NOMO-1 treated with dmso at 0.1 percent for 144 hours (cell line): Measurements from ENCODE around the gene ADIG.

Experiments used
- DNase-seq: peaks from one replicate; lab custom pipeline; 2025; ENCODE audit not compliant: unreplicated experiment; lab: John Stamatoyannopoulos, UW

ADIG gene

DNA sequence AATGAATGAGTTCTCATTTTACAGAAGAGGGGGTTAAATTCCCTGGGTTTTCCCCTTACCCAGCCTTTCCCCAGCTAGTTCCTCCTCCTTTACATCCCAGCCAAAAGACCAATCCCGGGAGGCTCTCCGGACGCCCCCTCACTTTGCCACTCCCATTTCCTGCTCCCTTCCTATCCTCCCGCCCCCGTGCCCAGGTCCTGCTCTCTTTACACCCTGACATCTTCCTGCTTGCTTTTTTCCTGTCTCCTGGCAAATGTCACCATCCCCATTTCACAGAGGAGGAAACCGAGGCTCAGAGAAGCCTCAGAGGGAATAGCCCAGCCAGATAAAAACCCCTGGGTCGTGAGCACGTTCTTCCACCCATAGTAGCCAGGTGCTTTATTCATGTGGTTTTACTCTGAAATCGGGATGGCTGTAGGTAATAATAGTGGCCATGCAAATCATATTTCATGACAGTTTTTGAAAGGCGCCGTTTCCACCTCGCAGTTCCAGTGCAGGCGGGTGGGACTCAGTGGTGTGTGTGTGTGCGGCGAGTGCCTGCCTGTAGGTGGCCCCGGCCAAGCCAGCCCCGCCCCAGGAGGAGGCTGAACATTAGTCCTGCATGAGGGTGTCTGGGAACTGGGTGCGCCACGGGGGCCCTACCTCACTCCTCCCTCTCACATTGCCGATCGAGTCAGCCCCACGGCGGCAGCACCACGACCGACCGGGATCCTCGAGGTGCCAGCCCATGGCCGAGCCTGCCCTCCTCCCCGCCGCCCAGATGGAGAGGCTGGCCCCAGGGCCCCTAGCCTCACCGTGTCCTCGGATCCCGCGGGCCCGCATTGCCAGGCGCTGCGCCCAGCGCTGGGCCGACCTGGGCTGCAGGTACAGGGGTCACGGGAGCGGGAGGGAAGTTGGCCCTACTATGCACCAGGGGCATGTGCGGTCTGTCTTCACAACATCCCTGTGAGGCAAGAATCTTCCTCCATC is 20.5 kb downstream of the ADIG start, which contains the start of gene ARHGAP40:
TSS of gene ARHGAP40 (plus strand) at position 594 of the 969 bp plus-strand sequence.
- DNase-seq = no peak

DNA sequence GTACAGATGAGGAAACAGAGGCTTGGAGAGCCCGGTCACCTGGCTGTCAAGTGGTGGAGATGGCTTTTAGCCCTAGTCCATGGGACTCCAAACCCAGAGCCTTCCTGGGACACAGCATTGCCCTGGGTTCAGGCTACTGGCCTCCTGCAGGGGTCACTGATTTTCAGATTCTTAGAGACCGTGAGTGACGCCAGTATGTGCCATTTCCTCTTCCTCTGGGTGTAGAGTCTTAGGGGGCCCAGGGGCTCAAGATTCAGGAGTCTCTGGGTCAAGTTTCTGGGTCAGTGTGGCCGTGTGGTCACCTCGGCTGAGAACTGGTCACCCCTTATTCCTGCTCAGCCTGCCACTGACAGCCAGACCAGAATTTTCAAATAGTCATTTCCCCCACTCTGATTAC is 21.2 kb downstream of the ADIG start:
- no peak for DNase-seq

DNA sequence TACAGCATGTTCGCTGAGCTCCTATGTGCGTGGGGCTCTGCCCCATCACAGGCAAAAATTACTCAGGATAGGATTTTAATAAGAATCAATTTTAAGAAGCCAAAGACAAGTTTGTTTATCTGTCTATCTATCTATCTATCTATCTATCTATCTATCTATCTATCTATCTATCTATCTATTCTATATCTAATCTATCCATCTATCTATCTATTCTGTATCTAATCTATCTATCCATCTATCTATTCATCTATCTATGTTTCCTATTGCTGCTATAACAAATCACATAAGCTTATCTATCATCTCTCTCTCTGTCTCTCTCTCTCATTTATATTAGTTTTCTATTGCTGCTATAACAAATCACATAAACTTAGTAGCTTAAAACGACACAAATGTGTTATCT is 22.3 kb downstream of the ADIG start:
- no peak for DNase-seq

DNA sequence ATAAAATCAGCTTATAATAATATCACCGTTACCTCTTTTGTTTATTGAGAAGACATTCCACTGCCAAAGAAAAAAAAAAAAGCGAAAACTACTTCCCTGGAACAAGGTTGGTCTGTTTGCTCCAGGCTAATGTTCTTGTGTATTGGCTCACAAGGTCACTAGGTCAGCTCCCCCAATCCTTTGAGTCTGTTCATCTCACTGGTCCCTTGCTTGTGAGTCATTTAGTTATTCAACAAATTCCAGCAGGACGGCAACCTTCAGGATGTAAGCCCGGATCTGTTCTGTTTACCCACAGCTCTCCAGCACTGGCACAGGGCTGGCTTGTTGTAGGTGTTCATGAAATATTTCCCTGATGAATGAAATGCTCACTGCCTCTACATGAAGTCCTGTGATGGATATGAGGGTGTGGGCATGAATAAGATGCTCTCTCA is 23.9 kb downstream of the ADIG start:
- no peak for DNase-seq

DNA sequence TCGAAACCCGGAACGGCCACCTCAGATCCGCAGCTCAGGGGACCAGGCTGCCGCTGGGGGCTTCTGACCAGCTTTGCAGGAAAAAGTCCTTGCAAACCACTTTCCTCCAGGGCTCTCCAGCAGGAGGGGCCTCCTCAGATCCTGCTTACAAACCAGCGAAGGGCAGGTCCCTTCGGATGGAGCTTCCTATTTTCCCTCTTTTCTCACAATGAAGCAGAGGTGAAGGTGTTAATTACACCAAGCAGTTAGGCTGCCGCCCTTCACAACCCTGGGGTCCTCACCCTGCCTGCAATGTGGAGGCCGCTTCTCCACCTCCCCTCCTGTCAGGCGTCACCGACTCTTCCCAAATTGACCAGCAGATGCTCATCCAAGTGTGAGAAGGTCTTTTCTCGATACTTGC is 26.4 kb downstream of the ADIG start:
- no peak for DNase-seq

DNA sequence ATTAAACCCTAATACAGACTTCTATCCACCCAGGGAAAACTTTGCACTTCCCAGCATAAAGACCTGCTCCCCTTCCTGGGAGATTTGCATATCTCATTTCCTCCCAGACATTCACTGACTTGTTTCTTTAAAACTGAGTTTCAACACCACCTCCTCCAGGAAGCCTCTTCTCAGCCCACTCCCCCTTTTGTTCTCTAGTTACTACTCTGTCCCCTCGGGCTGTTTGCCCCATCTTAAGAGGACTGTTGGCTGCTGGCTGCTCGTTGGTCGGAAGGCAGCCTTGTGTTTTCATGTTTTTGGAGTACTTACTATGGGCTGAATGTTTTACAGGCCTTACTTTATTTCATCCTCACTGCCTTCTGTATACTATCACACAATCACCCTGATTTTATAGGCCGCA is 27.2 kb downstream of the ADIG start:
- DNase-seq = no peak

DNA sequence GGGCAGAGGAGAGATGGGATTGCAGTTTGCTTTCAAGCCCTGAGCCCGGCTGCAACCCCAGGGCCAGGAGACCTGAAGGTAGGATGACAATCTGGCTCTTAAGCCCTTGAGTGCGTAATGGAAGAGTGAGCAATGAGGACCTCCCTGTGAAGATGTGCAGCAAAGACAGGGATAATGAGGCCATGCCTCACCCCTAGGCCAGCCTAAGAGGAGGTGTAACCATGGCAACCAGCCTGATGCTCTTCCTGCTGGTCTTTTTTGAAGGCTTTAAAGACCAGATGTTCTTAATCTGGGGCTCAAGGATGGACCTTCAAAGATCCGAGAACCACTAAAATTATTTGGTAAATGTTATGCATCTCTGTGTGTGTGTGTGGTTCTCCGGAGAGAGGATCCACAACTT is 28.8 kb downstream of the ADIG start:
- no peak for DNase-seq

DNA sequence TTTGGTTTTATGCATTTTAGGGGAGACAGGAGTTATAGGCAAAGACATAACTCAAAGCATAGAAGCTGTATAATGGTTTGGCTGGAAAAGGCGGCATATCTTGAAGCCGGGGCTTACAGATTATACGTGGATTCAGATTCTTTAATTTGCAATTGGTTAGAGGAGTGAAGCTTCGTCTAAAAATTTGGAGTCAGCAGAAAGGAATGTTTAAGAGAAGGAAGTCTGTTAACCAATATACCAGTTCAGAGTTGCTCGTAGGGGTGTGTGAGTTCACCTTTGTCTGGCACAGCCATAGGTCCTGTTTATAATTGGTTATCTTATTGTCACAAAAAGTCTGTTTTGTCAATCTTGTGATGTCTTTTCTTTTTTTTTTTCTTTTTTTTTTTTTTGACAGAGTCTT is 29.5 kb downstream of the ADIG start:
- no peak for DNase-seq

DNA sequence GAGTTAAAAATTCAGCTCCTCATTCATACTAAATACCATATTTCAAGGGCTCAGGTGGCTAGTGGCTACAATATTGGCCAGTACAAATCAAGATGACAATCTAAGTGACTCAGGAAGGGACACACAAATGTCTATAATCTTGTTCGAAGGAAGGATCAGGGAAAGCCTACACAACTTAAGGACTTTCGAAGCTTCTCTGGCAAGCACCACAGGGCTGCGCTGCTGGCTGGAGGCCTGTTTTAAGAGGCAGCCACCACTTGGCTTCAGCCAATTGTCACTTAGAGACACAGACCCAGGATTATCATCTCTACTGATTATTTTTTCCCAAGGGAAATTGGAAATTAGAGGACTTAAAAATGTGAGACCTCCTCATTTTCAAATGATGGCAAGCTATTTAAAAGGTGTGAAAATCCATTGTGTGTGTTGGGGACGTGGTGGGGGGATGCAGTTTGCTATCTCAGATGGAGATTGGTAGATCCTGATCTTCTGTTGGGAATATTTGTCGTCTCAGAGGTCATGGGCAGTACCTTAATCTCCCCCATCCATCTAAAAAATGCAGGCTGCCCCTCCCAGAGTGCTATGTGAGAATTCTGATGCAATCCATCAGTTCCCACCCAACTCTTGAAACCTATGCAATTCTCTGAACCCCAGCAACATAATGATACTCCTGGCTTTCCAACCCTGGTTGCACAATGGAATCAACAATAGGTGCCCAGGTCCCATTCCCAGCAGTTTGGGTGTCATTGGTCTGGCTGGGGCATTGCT is 31.9 kb downstream of the ADIG start:
- DNase-seq = no peak

DNA sequence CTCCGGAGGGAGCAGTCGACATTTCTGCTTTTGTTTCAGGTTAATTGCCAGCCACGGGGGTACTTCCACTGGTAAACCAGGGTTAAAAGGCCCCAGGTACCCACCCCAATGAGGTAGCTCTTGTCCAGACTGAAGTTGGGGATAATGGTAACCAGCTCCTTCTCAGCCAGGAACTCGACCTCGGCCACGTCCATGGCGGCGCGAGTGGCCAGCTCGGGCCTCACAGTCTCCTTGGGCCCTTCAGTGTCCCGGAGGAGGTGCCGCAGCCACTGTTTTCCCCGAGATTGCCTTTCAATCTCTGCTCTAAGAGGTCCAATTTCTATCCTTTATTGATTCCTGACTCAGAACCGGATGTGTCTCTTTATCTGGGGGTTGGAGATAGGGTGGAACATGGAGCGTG is 34.3 kb downstream of the ADIG start:
- DNase-seq = no peak

DNA sequence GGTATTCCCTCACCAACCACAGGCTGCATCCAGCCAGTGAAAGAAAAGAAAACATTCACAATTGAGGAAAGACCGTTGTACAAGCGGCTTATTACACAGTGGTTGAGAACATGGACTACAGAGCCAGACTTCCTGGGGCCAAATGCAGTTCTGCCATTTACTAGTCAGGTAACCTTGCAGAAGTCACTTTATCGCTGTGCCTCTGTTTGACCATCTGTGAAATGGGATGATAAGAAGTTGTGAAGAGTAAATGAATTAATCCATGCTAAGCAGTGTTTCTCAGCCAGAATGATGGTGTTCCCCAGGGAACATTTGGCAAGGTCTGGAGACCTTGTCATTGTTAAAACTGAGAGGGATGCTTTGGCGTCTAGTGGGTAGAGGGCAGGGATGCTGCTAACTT is 35.5 kb downstream of the ADIG start:
- no peak for DNase-seq

DNA sequence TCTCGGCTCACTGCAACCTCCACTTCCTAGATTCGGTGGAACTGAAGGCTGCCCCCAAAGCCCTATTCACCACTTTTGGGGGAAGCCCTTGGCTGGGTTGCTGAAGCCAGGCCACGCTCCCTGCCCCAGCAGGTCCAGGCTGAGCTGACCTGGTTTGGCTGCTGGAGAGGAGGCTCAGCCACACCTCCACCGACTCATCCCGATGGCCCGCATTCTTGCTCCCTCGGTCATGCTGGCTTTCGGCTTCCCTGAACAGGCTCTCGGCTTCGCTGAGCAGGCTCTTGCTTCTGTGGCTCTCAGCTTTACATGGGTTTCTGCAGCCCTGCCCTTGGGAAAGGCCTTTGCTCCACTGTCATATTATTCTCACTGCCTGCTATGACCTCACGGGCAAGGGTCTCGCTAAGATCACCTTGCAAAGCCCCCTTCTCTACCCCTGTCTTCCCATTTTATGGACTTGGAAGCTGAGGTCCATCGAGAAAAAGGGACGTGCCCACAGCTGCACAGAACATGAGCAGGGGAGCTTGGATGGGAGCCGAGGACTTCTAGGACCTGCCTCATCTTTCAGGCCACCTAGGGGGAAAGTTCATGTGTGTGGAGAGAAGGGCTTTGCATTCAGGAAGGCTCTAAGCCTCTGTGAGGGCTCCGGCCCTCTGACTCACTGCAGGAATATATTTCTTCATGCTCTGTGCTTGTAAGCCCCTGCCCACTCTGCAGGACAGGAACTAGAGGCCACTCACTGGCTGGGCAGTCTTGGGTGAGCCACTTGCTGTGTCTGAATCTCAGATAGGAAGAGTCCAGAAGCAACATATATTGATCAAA is 36.2 kb downstream of the ADIG start:
- no peak for DNase-seq

DNA sequence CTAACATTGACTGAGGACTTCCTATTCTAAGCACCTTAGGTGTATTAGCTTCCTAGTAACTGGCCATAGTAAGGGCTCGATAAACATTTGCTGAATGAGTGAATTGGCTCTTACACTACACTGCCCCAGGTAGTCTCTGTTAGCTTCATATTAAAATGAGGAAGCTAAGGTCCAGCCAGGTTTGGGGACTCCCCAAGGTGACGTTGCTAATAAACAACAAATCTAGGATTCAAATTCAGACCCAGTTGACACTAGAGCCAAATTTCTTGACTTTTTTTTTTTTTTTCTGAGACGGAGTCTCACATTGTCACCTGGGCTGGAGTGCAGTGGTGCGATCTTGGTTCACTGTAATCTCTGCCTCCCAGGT is 36.8 kb downstream of the ADIG start:
- DNase-seq = no peak

DNA sequence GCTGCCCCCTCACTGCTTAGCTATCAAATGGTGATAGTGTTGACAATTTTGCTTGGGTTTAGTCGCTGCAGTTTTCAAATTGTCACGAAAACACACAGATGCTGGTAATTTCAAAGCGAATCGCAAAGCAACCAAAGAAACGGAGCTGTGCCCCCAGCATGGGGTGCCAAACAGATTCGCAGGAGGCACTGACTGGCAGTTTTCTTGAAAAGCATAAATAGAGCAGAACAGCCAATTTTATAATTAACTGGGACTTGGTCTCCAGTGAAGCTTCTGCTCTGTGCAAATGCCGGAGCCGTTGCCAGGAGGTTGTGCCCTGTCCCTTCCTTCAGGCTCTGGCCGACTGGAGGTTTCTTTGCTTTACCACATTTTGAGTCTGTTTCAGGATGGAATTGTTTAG is 39.4 kb downstream of the ADIG start:
- no peak for DNase-seq

DNA sequence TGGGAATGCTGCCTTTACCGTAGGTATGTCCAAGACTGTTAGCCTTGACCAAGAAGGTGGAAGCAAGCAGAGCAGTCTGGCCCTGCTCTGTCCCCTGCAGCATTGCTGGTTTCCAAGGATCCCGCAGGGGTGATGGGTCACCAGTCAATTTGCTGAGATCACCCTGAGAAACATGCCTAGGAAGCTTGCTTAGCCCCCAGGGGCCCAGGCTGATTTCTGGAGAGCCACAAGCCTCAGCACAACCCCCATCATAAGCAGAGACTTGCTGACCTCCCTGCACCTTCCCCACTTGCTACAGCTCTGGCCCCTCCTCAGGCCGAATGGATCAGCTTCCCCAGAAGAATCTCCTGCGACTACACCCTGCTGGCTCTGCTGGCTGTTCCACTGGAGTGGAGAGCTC is 42.1 kb downstream of the ADIG start:
- DNase-seq = no peak

DNA sequence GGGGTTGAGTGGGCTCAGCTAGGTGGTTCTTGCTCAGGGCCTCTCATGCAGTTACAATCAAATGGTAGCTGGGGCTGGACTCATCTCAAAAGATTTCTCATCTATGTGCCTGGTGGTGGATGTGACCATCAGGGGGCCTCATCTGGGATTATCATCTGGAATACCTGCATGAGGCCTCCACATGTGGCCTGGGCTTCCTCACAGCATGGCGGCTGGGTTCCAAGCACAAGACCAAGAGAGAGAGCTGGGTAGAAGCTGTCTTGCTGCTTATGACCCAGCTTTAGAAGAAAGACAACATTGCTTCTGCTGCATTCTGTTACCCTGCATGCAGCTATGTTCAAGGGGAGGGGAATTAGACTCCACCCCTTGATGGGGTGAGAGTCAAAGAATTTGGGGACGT is 43.1 kb downstream of the ADIG start:
- no peak for DNase-seq

DNA sequence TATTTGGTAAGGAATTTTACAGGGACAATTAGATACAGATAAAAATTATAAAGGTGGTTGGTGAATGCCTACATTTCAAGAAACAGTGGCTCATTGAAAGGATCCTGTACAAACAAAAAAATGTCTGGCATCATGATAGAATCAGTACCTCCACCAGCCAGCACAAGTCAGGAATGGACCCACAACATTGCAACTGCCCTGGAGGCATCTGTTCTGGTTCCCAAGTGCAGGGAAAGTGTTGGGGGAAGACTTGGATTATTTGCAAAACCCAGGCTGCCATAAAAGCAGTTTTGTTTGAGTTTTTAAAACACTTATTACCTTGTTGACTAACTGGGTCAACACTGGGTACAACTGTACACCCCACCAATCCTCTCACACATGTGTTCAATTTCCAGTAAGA is 44.9 kb downstream of the ADIG start:
- DNase-seq = no peak

DNA sequence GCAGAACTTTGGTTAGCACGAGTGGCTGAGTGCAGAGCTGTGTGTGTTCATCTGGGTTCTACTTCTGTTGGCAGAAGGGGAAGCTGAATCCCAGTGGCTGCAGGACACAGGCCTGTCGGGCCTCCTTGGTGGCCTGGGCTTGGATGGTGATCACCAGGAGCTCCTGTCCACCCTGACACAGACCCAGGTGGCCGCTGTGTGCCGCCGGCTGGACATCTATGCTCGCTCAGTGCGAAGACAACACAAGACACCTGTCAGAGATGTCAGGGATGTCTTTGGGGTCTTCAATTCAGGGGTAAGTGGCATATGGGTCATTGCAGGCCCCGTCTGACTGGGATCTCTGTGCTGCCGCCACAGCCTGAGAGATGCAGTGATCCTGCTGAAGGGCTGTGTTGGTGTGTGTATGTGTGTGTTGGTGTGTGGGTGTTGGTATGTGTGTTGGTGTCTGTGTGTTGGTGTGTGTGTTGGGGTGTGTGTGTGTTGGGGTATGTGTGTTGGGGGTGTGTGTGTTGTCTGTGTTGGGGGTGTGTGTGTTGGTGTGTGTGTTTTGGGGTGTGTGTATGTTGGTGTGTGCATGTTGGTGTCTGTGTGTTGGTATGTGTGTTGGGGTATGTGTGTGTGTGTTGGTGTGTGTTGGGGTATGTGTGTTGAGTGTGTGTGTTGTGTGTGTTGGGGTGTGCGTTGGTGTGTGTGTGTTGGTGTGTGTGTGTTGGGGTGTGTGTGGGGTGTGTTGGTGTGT is 46.1 kb downstream of the ADIG start:
- DNase-seq = no peak

DNA sequence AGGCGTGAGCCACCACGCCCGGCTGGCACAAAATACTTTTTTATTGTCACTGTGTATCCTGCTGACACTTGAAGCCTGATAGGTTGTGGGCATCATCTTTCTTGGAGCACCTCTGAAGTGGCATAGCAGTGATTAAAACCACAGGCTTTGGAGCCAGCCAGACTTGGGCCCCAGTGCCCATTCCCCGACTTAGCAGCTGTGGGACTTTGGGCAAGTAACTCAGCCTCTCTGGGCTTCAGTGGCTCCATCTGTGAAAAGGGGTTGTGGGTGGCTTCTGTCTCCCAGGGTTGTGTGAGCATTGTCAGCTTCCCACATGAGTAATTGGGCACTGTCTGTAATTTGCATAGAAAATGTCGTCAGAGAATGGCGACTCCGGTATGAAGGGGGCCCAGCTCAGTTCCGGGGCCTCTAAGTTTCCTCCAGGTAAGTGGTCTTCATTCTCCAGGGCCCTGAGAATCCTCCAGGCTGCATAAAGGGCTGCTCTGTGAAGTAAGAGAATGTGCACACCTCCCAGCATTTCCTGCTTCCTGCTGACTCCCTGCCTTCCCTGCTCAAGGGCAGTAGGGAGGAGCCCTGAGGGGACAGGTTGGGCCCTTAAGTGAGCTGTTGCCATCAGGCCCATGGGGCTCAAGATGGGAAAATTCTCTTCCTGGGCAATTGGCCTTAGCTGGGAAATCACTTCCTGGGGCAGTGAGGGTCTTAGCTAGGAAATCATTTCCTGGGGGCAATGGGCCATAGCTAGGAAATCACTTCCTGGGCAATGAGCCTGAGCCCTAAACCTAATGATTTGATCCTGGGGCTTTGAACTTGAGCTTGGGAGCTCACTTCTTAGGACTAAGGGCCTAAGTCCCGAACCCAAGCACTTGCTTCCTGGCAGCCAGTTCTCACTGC is 47.8 kb downstream of the ADIG start:
- DNase-seq = no peak

DNA sequence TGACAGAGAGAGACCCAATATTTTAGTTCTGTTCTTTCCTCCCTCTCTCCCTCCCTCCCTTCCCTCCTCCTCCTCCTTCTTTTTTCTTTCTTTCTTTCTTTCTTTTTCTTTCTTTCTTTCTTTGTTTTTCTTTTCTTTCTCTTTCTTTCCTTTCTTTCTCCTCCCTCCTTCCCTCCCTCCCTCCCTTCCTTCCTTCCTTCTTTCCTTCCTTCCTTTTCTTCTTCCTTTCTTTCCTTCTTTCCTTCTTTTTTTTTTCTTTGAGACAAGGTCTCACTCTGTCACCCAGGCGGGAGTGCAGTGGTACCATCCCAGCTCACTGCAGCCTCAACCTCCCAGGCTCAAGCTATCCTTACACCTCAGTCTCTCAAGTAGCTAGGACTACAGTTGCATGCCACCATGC is 49.0 kb downstream of the ADIG start:
- DNase-seq = no peak
